Measurements from ENCODE around the gene HS6ST1.
"Not testable (repeated sequence)": the region's sequence is repeated elsewhere in the genome, so short reads cannot be mapped to it uniquely, and the experiment has no call there.

GRCh38 chr2:128268611-128269010 lies 50.1 kb downstream of the HS6ST1 start:
- not testable (repeated sequence) for TF ChIP-seq CTCF, POLR2A (IDR thresholded peaks at IDR 0.05)
